Vagina (tissue), 2 donors: Measurements from ENCODE around the gene SIGLEC7.

ENCODE experiments used
- CTCF ChIP-seq, 3 experiments: fragments of 450-650 bp in 2 of 3; fragments of 200-600 bp in 1 of 3; sonication (generic) in 1 of 3; IDR thresholded peaks; one replicate each; pipeline ENCODE4 v1.5.1; 2017 to 2019; ENCODE audit warnings: antibody characterized with exemption in 3 of 3, mild to moderate bottlenecking in 2 of 3, moderate library complexity in 2 of 3
- POLR2A ChIP-seq, 2 donors: fragments of 450-650 bp; IDR thresholded peaks; one replicate each; pipeline ENCODE4 v1.6.1; 2017; ENCODE audit warnings: antibody characterized with exemption in 2 of 2, mild to moderate bottlenecking in 2 of 2, moderate library complexity in 2 of 2
- POLR2AphosphoS5 ChIP-seq, 2 donors: sonication (generic); formaldehyde crosslinking; IDR thresholded peaks; one replicate each; pipeline ENCODE4 v1.9.0; 2017; ENCODE audit warnings: antibody characterized with exemption in 2 of 2, mild to moderate bottlenecking in 2 of 2, low read depth in 1 of 2; ENCODE audit not compliant: insufficient read depth in 1 of 2

DNA sequence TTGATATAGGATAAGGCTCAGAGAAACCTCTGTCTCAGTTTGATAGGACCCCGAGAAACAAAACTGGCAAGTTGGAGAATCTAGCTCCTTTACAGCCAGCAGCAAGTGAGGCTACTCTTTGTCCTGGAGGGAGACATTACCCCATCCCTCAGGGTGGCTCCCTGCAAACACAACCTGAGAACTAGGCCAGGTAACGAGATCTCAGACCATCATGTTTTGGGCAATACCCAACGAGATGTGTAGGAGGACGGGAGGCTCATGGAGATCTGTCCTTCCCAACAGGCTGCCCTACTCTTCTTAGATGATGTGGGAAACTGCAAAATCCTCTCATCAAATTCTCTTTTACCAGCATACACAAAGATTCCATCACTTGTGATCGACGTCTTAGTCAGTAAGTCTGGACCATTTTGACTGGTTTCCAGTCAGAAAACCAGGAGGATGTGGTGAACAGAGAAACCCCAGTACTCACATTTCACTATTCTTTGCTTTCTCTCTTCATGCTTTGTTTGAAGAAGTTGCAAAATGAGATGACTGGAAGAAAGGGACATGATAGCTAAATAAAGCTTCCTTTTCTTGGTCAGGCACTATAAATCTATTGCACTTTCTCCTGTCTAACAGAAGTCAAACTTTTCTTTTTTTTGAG lies 27.9 kb upstream of the SIGLEC7 start:
- TF ChIP-seq CTCF (IDR thresholded peaks at IDR 0.05): no peak
- no peak for TF ChIP-seq POLR2A (IDR thresholded peaks at IDR 0.05)
- no peak for TF ChIP-seq POLR2AphosphoS5 (IDR thresholded peaks at IDR 0.05; ENCODE audit: insufficient read depth in 1 of 2, low read depth in 1 of 2)
